MV-4-11 (cell line): ENCODE measurements around the gene HMG20B.

Source experiments
- DNase-seq: peaks from one replicate; lab custom pipeline; 2025; lab: John Stamatoyannopoulos, UW

Gene HMG20B

DNA sequence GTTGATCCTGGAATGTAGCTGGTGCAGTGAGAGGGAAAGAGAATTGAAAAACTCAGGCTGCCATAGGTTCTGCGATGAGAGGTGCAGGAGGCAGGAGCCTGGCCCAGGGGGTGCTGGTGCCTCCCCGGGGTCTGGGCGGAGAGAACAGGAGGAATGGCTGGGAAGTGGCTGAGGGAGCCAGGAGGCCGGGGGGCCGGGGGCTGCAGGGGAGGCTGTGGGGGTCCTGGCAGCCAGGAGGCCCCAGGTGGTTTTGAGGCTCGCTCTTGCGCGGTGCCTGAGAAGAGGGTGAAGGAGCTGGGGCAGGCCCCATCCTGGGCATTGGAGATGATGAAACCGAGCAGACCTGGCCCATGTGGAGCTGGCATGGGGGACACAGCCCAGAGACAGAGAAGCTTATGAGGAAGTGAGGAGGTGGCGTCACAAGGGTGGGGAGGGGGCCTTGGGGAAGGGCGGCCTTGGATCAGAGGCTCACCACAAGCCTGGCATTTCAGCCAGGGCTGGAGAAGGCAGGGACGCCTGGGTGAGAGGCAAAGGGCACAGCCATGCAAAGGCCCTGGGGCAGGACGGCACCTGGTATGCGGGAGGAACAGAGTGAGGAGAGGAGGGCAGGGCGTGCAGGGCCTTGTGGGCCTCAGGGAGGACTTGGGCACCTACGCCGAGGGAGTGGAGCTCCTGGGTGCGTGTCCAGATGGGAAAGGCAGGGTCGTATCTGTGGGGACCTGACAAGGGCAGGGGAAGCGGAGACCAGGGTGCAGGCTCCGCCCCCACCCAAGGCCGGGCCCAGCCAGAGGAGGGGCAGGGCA is 35.1 kb upstream of the HMG20B start:
- peak; percentile 63 for DNase-seq

DNA sequence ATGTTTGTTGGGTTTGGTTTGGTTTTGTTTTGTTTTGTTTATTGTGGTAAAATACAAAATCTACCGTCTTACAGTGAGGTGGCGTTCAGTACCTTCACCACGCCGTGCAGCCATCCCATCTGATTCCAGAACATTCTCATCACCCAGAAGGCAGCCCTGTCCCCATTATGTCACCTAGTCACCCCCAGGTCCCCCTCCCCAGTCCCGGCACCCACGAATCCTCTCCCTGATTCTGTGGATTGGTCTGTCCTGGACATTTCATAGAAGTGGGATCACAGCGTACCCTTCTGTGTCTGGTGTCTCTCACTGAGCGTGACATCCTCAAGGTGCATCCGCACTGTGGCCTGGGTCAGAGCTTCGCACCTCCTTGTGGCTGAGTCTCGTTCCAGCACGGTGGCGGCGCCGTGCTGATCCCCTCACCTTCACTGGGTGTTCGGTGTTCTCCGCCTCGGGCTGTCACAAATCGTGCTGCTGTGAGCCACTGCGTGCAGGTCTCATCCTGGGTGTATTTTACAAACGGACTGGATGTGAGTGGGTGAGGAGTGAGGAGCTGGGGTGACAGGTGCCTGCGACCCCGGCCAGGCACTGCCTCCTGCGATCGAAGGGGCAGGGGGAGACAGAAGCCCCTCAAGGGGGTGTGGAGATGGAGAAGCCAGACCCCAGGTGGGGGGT is 34.4 kb upstream of the HMG20B start:
- no peak for DNase-seq

- DNase-seq: peak; percentile 19
These were observed 33.6 kb upstream of the HMG20B start, which contains the start of gene TEKTIP1 for GRCh38 chr19:3538965-3539755. TEKTIP1 (plus strand) TSS chr19:3539174; CDS start chr19:3539178, 4 bp downstream.

GRCh38 chr19:3539756-3540118 is 33.0 kb upstream of the HMG20B start:
- DNase-seq: no peak

DNA sequence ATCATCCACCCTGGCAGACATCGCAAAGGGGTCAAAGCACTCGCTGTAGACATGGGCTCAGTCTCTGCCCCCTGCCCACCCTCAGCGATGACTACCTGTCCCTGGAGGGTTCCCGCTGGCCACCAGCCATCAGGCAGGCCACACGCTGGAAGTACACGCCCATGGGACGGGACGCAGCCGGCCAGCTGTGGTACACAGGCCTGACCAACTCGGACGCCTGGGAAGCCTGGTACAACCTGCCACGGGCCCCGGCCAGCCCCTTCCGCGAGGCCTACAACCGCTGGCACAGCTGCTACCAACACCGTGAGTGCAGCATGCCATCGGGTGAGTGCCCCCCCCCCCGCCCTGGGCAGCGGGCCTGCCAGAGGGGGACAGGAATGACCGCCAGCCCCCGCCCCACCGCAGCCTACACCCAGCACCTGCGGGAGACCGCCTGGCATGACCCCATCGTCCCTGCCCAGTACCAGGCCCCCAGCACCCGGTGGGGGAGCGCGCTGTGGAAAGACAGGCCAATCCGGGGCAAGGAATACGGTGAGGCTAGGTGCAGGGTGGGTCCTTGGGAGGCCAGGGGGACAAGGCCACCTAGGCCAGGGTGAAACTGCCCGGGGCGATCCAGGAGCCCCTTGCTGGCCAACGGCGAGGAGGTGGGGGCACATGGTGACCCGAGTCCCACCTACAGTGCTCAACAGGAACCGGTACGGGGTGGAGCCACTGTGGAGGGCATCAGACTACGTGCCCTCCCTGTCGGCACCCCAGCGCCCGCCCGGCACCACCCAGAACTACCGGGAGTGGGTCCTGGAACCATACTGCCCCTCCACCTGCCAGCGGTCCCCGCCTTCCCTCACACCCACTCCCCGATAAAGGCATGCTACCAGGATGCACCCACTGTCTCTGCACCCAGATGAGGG is 29.3 kb upstream of the HMG20B start:
- no peak for DNase-seq

GRCh38 chr19:3544058-3544376 is 28.7 kb upstream of the HMG20B start:
- no peak for DNase-seq

DNA sequence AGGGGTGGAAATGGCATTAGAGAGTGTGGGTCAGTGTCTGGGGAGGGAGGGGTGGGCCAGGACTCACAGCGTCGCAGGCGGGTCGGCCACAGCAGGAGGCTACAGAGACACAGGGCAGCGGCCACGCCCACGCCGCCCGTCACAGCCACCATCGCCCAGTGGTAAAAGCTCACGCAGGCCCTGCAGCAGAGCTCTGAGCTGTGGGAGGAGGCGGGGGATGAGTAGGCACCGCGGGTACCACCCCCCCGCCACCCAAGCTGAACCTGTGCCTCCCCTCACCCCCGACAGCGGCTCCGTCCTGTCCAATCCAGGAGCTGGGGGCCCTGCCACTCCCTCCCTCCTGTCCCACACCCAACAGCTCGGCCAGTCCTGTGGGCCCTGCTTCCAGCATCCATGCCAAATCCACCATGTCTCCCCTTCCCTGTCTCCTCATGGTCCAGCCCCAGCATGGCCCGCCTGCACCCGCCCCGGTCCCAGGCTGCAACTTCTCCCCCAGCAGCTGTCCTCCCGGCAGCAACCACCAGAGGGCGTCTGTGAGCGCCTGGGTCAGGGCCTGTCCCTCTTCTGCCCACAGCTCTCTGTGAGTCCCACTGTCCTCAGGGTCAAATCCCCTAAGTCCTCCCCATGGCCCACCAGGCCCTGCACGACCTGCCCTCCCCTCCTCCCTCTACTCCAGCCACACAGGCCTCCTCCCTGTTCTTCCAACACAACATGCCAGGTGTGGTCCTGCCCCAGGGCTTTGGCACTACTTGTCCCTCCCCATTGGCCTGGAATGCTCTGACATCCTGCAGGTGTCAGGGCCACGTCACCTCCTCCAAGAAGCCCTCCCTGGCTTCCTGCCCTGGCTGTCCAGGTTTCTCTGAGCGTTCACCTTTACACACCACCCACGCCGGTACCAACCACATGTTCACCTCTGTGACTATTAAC is 27.7 kb upstream of the HMG20B start:
- peak; percentile 54 for DNase-seq

- no peak for DNase-seq
These were observed 27.1 kb upstream of the HMG20B start for GRCh38 chr19:3545669-3546034.

DNA sequence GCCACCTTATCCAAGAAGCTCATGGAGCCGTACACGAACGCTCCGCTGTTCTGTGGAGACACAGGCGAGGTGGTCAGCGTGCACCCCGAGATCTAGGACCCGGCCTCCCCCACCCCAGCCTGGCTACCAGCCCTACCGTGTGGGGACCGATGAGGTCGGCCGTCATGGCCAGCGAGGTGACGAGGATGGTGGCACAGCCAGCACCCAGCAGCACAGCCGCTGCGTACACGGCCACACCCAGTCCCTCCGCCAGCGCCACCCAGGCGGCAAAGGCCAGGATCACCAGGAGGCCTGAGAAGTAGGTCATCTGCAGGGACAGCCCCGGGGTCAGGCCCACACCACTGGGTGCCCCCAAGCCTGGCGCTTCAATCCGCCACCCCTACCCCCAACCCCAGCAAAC is 26.6 kb upstream of the HMG20B start:
- DNase-seq: no peak

GRCh38 chr19:3547301-3547731 is 25.4 kb upstream of the HMG20B start:
- peak; percentile 17 for DNase-seq

DNA sequence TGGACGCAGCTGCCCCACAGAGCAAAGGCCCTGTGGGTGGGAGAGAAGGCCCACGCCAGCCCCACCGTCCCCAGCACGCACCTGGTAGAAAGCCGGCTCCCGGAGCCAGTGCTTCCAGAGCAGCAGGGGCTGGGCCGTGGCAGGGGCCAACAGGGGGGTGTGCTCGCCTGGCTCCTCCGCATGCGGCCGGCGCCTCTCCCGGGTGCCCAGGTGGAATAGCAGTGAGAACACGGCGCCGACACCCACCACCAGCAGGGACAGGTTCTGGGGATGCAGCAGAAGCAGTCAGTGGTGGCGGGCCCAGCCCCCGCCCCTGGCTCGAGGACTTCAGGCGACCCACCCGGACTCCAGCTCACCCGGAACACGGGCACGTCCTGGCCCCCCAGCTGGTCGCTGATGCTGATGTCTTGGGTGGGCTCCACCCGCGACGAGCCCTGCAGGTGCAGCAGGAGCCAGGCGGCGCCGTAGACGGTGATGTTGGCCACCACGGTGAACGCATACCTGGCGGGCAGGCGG is 24.9 kb upstream of the HMG20B start:
- DNase-seq: no peak

- DNase-seq: peak; percentile 84
These were observed 24.1 kb upstream of the HMG20B start for GRCh38 chr19:3548606-3549005.

GRCh38 chr19:3549816-3550215 is 22.9 kb upstream of the HMG20B start:
- no peak for DNase-seq

DNA sequence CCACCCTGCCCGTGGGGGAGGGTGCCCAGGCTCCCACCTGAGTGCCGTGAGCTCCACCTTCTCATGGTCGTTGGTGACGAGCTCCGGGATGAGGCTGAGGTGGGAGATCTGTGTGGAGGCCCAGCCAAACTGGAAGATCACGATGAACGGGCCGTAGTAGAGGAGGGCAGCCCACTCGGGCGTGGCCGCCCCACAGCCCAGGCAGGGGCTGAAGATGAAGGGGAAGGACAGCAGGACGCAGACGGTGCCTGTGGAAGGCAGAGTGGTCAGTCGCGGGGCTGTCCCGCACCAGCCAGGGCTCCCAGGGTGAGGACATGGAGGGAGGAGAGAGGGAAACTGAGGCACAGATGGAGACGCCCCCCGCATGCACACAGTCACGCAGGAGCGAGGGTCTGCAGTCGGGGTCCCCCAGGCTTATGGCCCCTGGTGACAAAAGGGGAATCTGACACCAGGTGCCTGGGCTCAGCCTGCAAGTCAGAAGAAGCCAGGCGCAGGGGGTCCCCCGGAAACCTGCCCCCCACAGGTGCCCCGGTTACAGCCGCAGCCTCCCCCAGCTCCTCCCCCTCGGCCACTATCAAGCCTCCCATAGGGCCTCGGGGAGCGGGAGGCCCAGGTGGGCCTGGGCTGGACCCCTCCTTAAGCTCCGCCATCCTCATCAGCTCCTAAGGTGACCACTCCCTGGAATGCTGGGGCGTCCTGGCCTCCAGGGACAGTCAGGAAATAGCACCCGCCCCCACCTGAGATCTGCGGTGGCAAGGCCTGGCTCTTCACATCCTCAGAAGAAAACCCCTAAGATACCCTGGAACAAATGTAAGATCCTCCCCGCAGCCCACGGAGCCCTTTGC is 21.6 kb upstream of the HMG20B start:
- DNase-seq: no peak

DNA sequence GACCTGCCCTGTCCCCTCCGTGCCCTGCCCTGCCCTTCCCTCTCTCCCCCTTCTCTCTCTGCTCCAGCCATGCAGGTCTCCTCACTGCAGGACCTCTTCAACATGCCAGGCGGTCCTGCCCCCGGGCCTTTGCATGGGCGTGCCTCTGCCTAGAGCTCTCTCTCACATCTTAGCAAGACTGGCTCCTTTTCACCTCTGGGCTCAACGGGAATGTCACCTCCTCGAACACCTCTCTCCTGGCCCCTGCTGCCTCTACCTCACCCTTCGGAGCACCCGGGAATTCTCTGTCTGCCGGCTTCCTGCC is 21.0 kb upstream of the HMG20B start:
- DNase-seq: no peak

GRCh38 chr19:3554254-3555083 is 18.3 kb upstream of the HMG20B start:
- DNase-seq: peak; percentile 44

DNA sequence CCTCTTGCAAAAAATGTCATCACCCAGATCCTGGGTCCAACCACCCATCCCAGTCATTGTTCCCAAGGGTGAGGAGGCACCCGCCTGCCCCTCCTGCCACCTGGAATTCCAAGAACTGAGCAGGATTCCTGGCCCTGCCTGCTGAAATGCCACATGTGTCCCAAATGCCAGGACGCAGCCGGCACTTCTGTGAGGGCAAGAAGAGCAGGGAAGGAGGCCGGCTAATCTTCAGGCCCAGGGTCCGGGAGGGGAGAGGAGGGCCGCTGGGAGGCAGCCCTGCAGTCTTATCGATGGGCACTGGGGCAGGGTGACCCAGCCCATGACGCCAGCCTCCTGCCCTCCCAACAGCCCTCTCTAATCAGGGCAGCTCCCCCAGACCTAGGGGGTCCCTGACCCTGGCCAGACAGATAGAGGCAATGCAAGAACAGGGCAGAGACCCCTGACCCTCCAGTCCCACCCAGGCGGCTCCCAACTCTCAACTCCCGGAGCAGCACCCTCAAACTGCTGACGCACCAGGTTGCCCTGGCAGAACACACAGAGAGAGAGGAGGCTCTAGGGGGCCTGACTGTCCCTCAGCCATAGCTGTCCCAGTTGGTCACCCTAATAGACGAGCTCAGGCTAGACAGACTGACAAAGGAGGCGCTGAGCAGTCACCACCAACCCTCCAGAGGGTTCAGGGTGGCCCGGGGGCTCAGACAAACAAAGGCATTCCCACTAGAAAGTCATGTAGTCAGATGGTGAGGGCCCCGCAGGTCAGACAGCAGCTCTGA is 16.9 kb upstream of the HMG20B start:
- no peak for DNase-seq

DNA sequence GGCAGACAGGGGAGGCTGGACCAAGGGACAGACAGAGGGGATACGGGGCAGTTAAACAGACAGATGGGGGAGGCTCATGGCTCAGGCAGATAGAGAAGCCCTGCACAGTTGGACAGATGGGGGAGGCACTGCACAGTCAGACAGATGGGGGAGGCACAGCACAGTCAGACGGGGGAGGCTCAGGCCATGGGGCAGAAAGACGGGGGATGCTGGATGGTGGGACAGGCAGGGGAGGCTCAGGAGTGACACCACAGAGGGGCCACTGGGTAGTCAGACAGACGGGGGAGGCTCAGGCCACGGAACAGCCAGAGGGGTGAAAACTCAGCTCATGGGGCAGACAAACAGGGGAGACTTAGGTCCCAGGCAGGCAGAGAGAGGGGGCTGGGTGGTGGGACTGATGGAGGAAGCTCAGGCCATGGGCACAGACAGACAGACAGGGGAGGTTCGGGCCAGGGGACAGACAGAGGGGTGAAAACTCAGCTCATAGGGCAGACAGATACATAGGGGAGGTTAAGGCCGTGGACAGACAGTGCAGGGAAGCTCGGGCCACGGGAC is 16.2 kb upstream of the HMG20B start:
- DNase-seq: no peak
